GM03348 (cell line): ENCODE measurements around the gene PNPLA8.

ENCODE experiments used
- DNase-seq: peaks from one replicate; pipeline ENCODE4 v3.0.0; 2012; ENCODE audit warnings: low spot score

PNPLA8 gene

GRCh38 chr7:108442039-108442568 is 83.8 kb downstream of the PNPLA8 start:
- DNase-seq = no peak

- no peak for DNase-seq
These were observed 84.5 kb downstream of the PNPLA8 start for GRCh38 chr7:108441392-108441955.

GRCh38 chr7:108440613-108441012 is 85.3 kb downstream of the PNPLA8 start:
- DNase-seq = no peak

GRCh38 chr7:108436906-108437305 is 89.0 kb downstream of the PNPLA8 start:
- no peak for DNase-seq

GRCh38 chr7:108434010-108434409 is 91.9 kb downstream of the PNPLA8 start:
- no peak for DNase-seq

- DNase-seq = no peak
These were observed 94.8 kb downstream of the PNPLA8 start for GRCh38 chr7:108431099-108431498.

GRCh38 chr7:108430664-108431063 is 95.3 kb downstream of the PNPLA8 start:
- no peak for DNase-seq

- DNase-seq = no peak
These were observed 98.2 kb downstream of the PNPLA8 start for GRCh38 chr7:108427766-108428165.

- DNase-seq = no peak
These were observed 100.1 kb downstream of the PNPLA8 start for GRCh38 chr7:108425714-108426275.

GRCh38 chr7:108424013-108424412 is 101.9 kb downstream of the PNPLA8 start:
- no peak for DNase-seq

- no peak for DNase-seq
These were observed 102.6 kb downstream of the PNPLA8 start for GRCh38 chr7:108423089-108423989.

- no peak for DNase-seq
These were observed 104.1 kb downstream of the PNPLA8 start for GRCh38 chr7:108421720-108422331.
